Ascending aorta (tissue), 2 donors: ENCODE measurements around the gene EFNB1. TPM values are rescaled to one million over a fixed set of nuclear protein-coding genes. Genes with fewer than 3 reads are reported as not detected.

Experiments used
- DNase-seq, 2 donors: peaks; one replicate each; pipeline ENCODE4 v3.0.0-alpha.2; 2019; ENCODE audit warnings: low spot score in 2 of 2
- H3K27ac ChIP-seq, 2 donors: fragments of 200-600 bp; sonication (generic); one replicate each; pipeline ENCODE4 v1.5.1; 2016 to 2017; ENCODE audit warnings: mild to moderate bottlenecking in 1 of 2
- H3K27me3 ChIP-seq: fragments of 200-600 bp; sonication (generic); one replicate; pipeline ENCODE4 v1.5.1; 2017
- H3K36me3 ChIP-seq, 2 donors: fragments of 200-600 bp; sonication (generic); one replicate each; pipeline ENCODE4 v1.5.1; 2016
- H3K4me1 ChIP-seq, 2 donors: fragments of 200-600 bp; sonication (generic); one replicate each; pipeline ENCODE4 v1.5.1; 2016 to 2017; ENCODE audit warnings: mild to moderate bottlenecking in 1 of 2
- H3K4me3 ChIP-seq, 2 donors: fragments of 200-600 bp; sonication (generic); one replicate each; pipeline ENCODE4 v1.5.1; 2016 to 2017; ENCODE audit warnings: mild to moderate bottlenecking in 1 of 2
- H3K9me3 ChIP-seq, 2 donors: fragments of 200-600 bp; sonication (generic); one replicate each; pipeline ENCODE4 v1.5.1; 2016
- intact Hi-C: fragments of 100-400 bp; cut with DNase I; formaldehyde crosslinking; loops from one replicate; pipeline ENCODE4 v1.15.1; 2023
- total RNA-seq: library from RNA; depleted of rRNA; stranded (reverse); fragments of >200 nt; gene quantifications from one replicate; pipeline ENCODE4 v1.1.0, GENCODE V29; 2016
- TF ChIP-seq, protein P1 (sequence below), 3 experiments: fragments of 200-600 bp in 2 of 3; fragments of 450-650 bp in 1 of 3; sonication (generic) in 2 of 3; IDR thresholded peaks; one replicate each; pipeline ENCODE4 v1.5.1; 2016 to 2019; ENCODE audit warnings: antibody characterized with exemption in 3 of 3, mild to moderate bottlenecking in 1 of 3, moderate library complexity in 1 of 3

Gene EFNB1
- total RNA-seq, 1 donor from 2014 or later, result 53.4 TPM

DNA sequence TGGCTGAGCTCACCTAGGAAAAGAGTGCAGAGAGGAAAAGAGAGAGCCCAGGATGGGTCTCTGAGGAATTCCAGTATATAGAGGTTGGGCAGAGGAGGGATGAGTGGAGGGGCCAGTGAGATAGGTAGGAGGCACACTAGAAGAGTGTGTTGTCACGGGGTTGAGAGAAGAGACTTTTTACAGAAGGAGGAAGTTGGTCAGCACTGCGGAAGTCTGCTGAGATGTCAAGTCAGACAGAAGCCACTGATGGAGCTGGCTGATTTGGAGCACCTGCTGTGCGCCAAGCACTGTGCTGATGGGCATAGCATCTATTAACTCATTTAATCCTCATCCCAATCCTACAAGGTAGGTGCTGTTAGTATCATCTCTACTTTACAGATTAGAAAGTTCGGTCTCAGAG, 60.4 kb downstream of the EFNB1 start:
- H3K36me3 ChIP-seq, result no peaks in the 10 kb centered on the region
- peaks cover 0 to 3% of the 10 kb centered on the region in 2 donors for H3K4me1 ChIP-seq
- no peak for DNase-seq
- H3K9me3 ChIP-seq, result no peaks in the 10 kb centered on the region
- H3K27me3 ChIP-seq, result no peaks in the 10 kb centered on the region
- intact Hi-C loops, result no loop called here
- H3K4me3 ChIP-seq, result no peak overlapping the region
- TF ChIP-seq, protein P1, sequence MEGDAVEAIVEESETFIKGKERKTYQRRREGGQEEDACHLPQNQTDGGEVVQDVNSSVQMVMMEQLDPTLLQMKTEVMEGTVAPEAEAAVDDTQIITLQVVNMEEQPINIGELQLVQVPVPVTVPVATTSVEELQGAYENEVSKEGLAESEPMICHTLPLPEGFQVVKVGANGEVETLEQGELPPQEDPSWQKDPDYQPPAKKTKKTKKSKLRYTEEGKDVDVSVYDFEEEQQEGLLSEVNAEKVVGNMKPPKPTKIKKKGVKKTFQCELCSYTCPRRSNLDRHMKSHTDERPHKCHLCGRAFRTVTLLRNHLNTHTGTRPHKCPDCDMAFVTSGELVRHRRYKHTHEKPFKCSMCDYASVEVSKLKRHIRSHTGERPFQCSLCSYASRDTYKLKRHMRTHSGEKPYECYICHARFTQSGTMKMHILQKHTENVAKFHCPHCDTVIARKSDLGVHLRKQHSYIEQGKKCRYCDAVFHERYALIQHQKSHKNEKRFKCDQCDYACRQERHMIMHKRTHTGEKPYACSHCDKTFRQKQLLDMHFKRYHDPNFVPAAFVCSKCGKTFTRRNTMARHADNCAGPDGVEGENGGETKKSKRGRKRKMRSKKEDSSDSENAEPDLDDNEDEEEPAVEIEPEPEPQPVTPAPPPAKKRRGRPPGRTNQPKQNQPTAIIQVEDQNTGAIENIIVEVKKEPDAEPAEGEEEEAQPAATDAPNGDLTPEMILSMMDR (IDR thresholded peaks at IDR 0.05), result no peak
- H3K27ac ChIP-seq, result no peak overlapping the region

Other genes starting within 250 kb of the EFNB1 start
- gene STARD8, start 181.4 kb upstream of the EFNB1 start, total RNA-seq, result 16.0 TPM